ENCODE measurements around the gene SLC6A18. TPM values are rescaled to one million over a fixed set of nuclear protein-coding genes. Genes with fewer than 3 reads are reported as not detected.

SLC6A18 gene
- total RNA-seq, 1 donor: not detected

- no peak for DNase-seq (ENCODE audit: low read depth)
- no peak for TF ChIP-seq CTCF (IDR thresholded peaks at IDR 0.05; ENCODE audit: insufficient read depth, low read depth, low read length)
- no peak overlapping the region for H3K4me3 ChIP-seq (ENCODE audit: low read depth, low read length)
Observed at GRCh38 chr5:1194378-1194777, 30.8 kb upstream of the SLC6A18 start.

- TF ChIP-seq CTCF (IDR thresholded peaks at IDR 0.05; ENCODE audit: insufficient read depth, low read depth, low read length): no peak
- DNase-seq (ENCODE audit: low read depth): no peak
- H3K4me3 ChIP-seq (ENCODE audit: low read depth, low read length): no peak overlapping the region
Observed at GRCh38 chr5:1195439-1195838, 29.7 kb upstream of the SLC6A18 start.

- TF ChIP-seq CTCF (IDR thresholded peaks at IDR 0.05; ENCODE audit: insufficient read depth, low read depth, low read length): no peak
- no peak for DNase-seq (ENCODE audit: low read depth)
- no peak overlapping the region for H3K4me3 ChIP-seq (ENCODE audit: low read depth, low read length)
Observed at GRCh38 chr5:1195916-1196315, 29.3 kb upstream of the SLC6A18 start.

GRCh38 chr5:1196562-1196961, 28.6 kb upstream of the SLC6A18 start:
- TF ChIP-seq CTCF (IDR thresholded peaks at IDR 0.05; ENCODE audit: insufficient read depth, low read depth, low read length): no peak
- DNase-seq (ENCODE audit: low read depth): no peak
- H3K4me3 ChIP-seq (ENCODE audit: low read depth, low read length): no peak overlapping the region

GRCh38 chr5:1197876-1198666, 27.1 kb upstream of the SLC6A18 start:
- TF ChIP-seq CTCF (IDR thresholded peaks at IDR 0.05; ENCODE audit: insufficient read depth, low read depth, low read length): no peak
- DNase-seq (ENCODE audit: low read depth): no peak
- H3K4me3 ChIP-seq (ENCODE audit: low read depth, low read length): no peak overlapping the region

- H3K4me3 ChIP-seq (ENCODE audit: low read depth, low read length): no peak overlapping the region
- TF ChIP-seq CTCF (IDR thresholded peaks at IDR 0.05; ENCODE audit: insufficient read depth, low read depth, low read length): no peak
Observed at GRCh38 chr5:1199340-1199648, 25.9 kb upstream of the SLC6A18 start.

More at GRCh38 chr5:1199340-1199648, 25.9 kb upstream of the SLC6A18 start:
- DNase-seq (ENCODE audit: low read depth): no peak
